AG10803 (cell line): ENCODE results near the gene RABGAP1L.
"Not testable (repeated sequence)": the region's sequence is repeated elsewhere in the genome, so short reads cannot be mapped to it uniquely, and the experiment has no call there.

Source experiments
- DNase-seq: peaks from one replicate; pipeline ENCODE4 v3.0.0; 2010; ENCODE audit warnings: low read depth
- H3K4me3 ChIP-seq: 2 replicates; pipeline ENCODE4 v1.5.1; 2011; ENCODE audit warnings: mild to moderate bottlenecking, low read length, control low read depth
- TF ChIP-seq, protein P1 (sequence below): conservative IDR thresholded peaks from 2 replicates; pipeline ENCODE4 v1.5.1; 2011; ENCODE audit warnings: mild to moderate bottlenecking, low read length, control low read depth, inconsistent platforms

The RABGAP1L gene

DNA sequence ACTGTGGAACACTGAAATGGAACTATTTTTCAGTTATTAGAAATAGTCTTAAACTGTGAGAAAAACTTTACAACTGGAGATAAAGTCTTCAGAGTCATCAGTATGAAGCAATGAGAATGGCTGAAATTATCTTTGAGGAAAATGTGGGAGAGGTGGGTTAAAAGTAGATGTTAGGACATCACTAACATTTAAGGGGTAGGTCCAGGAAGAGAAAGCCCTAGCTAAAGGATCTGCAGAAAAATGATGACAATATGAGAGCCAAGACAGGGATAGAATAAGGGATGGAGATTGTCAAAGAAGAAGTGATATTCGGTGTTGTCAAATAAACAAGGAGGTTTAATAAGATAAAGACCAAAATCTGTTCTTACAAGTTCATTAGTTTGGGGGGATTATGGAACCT, 165.2 kb downstream of the RABGAP1L start:
- H3K4me3 ChIP-seq, result no peak overlapping the region
- TF ChIP-seq, protein P1, sequence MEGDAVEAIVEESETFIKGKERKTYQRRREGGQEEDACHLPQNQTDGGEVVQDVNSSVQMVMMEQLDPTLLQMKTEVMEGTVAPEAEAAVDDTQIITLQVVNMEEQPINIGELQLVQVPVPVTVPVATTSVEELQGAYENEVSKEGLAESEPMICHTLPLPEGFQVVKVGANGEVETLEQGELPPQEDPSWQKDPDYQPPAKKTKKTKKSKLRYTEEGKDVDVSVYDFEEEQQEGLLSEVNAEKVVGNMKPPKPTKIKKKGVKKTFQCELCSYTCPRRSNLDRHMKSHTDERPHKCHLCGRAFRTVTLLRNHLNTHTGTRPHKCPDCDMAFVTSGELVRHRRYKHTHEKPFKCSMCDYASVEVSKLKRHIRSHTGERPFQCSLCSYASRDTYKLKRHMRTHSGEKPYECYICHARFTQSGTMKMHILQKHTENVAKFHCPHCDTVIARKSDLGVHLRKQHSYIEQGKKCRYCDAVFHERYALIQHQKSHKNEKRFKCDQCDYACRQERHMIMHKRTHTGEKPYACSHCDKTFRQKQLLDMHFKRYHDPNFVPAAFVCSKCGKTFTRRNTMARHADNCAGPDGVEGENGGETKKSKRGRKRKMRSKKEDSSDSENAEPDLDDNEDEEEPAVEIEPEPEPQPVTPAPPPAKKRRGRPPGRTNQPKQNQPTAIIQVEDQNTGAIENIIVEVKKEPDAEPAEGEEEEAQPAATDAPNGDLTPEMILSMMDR, result no peak
- DNase-seq, result no peak

DNA sequence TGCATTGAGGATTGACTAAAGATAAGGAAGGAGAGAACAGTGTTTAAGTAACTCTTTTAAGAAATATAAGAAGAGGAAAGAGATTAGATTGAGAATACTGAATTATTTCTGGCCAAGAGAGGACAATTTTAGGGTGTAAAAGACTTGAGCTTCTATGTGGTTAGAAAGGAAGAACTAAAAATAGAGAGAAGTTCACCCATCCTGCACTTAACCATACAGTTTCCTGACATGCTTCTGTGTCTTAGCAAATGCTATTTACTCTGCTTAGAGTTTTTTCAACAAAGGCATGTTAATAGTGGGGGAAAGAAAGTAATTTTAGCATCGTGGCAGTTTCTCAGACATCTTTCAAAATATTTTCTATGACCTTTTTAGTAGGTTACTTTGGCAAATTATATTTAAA, 165.6 kb downstream of the RABGAP1L start:
- DNase-seq, result no peak
- TF ChIP-seq, protein P1, result no peak
- no peak overlapping the region for H3K4me3 ChIP-seq

DNA sequence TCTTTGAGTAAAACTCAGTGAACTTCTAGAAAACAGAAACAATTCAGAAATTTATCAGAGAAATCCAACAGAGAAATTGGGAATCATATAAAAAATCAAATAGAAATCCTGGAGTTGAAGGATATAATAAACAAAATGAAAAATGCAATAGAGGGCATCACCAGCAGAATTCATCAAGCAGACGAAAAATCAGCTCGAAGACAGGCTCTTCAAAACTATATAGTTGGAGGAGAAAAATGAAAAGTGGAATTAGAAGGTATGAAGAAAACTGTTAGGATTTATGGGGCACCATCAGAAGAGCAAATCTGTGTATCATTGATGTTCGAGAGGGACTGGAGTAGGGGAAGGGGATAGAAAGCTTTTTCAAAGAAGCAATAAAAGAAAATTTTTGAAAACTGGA, 167.0 kb downstream of the RABGAP1L start:
- DNase-seq, result no peak
- H3K4me3 ChIP-seq, result no peak overlapping the region
- TF ChIP-seq, protein P1, result no peak

DNA sequence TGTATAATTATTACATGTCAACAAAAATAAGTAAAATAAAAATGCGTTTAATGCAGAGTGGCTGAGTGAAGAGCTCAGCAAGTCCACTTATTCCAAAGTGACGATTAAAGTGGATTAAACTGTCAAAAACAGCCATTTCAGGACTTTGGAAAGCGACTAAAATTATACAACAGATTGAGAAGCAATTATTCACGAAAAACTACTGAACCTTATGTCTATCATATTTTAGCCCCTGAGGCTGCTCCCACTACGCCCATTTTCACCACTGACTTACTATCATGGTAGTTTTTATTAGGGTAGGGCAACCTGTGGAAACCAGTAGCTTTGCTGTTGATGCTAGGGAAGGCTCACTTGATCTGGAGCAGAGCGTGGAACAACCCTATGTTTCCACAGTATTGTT, 174.1 kb downstream of the RABGAP1L start:
- TF ChIP-seq, protein P1, result no peak
- no peak for DNase-seq
- H3K4me3 ChIP-seq, result no peak overlapping the region

DNA sequence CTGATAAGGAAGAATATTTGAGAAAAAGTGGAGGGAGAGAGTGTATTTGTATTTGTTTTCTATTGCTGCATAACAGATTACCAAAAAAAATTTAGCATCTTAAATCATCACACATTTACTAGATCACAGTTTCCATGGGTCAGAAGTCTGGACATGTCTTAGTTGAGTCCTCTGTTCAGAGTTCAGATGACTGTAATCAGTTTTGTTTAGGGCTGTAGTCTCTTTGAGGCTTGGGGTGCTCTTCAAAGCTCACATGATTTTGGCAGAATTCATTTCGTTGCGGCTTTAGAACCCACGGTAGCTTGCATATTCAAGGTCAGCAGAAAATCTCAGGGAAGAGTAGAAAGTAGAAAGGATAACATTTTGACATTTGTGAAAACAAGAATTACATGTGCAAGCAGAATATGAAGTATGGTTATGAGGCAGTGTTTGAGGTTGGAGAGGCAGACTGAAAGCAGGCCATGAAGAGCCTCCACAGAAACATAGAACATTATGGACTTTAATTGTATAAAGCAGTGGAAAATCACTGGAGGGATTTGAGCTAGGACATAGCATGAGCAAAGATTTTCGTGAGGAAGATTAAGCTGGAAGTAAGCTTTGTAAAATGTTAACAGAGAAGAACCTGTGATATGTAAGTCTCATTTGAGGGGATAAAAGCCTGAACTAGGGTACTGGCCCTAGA, 177.8 kb downstream of the RABGAP1L start:
- no peak for DNase-seq
- TF ChIP-seq, protein P1, result no peak
- H3K4me3 ChIP-seq, result no peak overlapping the region

DNA sequence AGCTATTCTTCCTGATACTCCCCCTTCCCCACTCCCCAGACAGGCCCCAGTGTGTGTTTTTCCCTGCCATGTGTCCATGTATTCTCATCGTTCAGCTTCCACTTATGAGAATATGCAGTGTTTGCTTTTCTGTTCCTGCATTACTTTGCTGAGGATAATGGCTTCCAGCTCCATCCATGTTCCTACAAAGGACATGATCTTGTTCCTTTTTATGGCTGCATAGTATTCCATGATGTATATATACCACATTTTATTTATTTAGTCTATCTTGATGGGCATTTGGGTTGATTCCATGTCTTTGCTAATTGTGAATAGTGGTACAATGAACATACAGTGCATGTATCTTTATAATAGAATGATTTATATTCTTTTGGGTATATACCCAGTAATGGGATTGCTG, 181.1 kb downstream of the RABGAP1L start:
- DNase-seq, H3K4me3 ChIP-seq: not testable (repeated sequence)

DNA sequence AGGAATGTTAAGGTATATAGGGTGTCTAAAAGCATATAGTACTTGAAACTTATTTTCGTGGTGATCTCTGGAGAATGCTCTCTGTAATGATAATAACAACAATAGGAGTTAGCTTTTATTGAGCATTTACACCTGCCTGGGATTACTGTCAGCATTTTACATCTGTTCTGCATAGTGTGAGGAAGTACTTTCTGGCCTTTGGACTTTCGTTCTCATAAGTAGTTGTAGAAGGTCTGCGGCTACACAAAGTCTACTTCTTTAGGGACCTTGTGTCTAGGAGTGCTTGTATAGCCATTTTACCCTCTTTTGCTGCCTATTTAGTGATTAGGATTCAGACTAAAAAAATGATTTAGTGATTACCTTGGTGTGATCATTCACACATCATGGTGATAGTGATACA, 184.8 kb downstream of the RABGAP1L start:
- DNase-seq, result no peak
- H3K4me3 ChIP-seq, result no peak overlapping the region
- TF ChIP-seq, protein P1, result no peak
